H9 (cell line): ENCODE measurements around the gene FOXN4. TPM values are rescaled to one million over a fixed set of nuclear protein-coding genes. Genes with fewer than 3 reads are reported as not detected.

Source experiments
- DNase-seq: peaks from one replicate; pipeline ENCODE4 v3.0.0-alpha.2; 2017
- H2AFZ ChIP-seq: one replicate; pipeline ENCODE4 v1.6.1; 2013; ENCODE audit warnings: mild to moderate bottlenecking, low read length, control low read depth, moderate library complexity
- H2AK5ac ChIP-seq: 2 replicates; pipeline ENCODE4 v1.6.1; 2013; ENCODE audit warnings: low read length, control low read depth, mixed read lengths; ENCODE audit not compliant: insufficient read length
- H2BK120ac ChIP-seq: one replicate; pipeline ENCODE4 v1.6.1; 2013; ENCODE audit warnings: low read depth, mild to moderate bottlenecking, low read length, control low read depth, inconsistent platforms; ENCODE audit not compliant: poor library complexity, severe bottlenecking
- H2BK12ac ChIP-seq: 2 replicates; pipeline ENCODE4 v1.6.1; 2013; ENCODE audit warnings: low read length, control low read depth, mixed read lengths, low read depth; ENCODE audit not compliant: insufficient read length
- H2BK15ac ChIP-seq: 2 replicates; pipeline ENCODE4 v1.6.1; 2013; ENCODE audit warnings: low read depth, low read length, control low read depth
- H2BK20ac ChIP-seq: one replicate; pipeline ENCODE4 v1.6.1; 2013; ENCODE audit warnings: low read depth, mild to moderate bottlenecking, low read length, control low read depth, inconsistent platforms; ENCODE audit not compliant: poor library complexity, severe bottlenecking
- H2BK5ac ChIP-seq: 2 replicates; pipeline ENCODE4 v1.6.1; 2013; ENCODE audit warnings: low read length, control low read depth, mixed read lengths; ENCODE audit not compliant: insufficient read length
- H3K14ac ChIP-seq: 2 replicates; pipeline ENCODE4 v1.6.1; 2013; ENCODE audit warnings: low read length, control low read depth; ENCODE audit not compliant: insufficient read depth
- H3K18ac ChIP-seq: 2 replicates; pipeline ENCODE4 v1.6.1; 2013; ENCODE audit warnings: low read depth, mild to moderate bottlenecking, mixed read lengths, low read length, control low read depth; ENCODE audit not compliant: insufficient read length
- H3K23ac ChIP-seq: 2 replicates; pipeline ENCODE4 v1.6.1; 2013; ENCODE audit warnings: low read length, control low read depth, mixed read lengths, low read depth; ENCODE audit not compliant: insufficient read length
- H3K23me2 ChIP-seq: 2 replicates; pipeline ENCODE4 v1.6.1; 2013; ENCODE audit warnings: low read depth, mild to moderate bottlenecking, mixed read lengths, low read length, control low read depth; ENCODE audit not compliant: insufficient read length, poor library complexity, severe bottlenecking
- H3K27ac ChIP-seq: 2 replicates; pipeline ENCODE4 v1.5.1; 2013; ENCODE audit warnings: low read length, control low read depth, mixed read lengths, low read depth; ENCODE audit not compliant: insufficient read length
- H3K27me3 ChIP-seq: 2 replicates; pipeline ENCODE4 v1.6.1; 2013; ENCODE audit warnings: low read length, control low read depth, inconsistent platforms; ENCODE audit not compliant: insufficient read depth
- H3K4ac ChIP-seq: 2 replicates; pipeline ENCODE4 v1.6.1; 2013; ENCODE audit warnings: low read depth, mild to moderate bottlenecking, control low read depth, inconsistent platforms, low read length, moderate library complexity
- H3K4me1 ChIP-seq: 2 replicates; pipeline ENCODE4 v1.6.1; 2013; ENCODE audit warnings: low read length, control low read depth, inconsistent platforms; ENCODE audit not compliant: insufficient read depth
- H3K4me2 ChIP-seq: 2 replicates; pipeline ENCODE4 v1.6.1; 2013; ENCODE audit warnings: low read length, control low read depth, mixed read lengths; ENCODE audit not compliant: insufficient read length, insufficient read depth
- H3K56ac ChIP-seq: 2 replicates; pipeline ENCODE4 v1.6.1; 2013; ENCODE audit warnings: low read depth, mild to moderate bottlenecking, mixed read lengths, low read length, control low read depth; ENCODE audit not compliant: insufficient read length
- H3K79me1 ChIP-seq: 2 replicates; pipeline ENCODE4 v1.6.1; 2013; ENCODE audit warnings: low read depth, mild to moderate bottlenecking, moderate library complexity, low read length, control low read depth, inconsistent platforms; ENCODE audit not compliant: insufficient read depth, poor library complexity, severe bottlenecking
- H3K79me2 ChIP-seq: 2 replicates; pipeline ENCODE4 v1.6.1; 2013; ENCODE audit warnings: low read length, control low read depth, inconsistent platforms; ENCODE audit not compliant: insufficient read depth
- H3K9ac ChIP-seq: 2 replicates; pipeline ENCODE4 v1.6.1; 2013; ENCODE audit warnings: low read length, control low read depth, mixed read lengths; ENCODE audit not compliant: insufficient read length; ENCODE audit errors: extremely low read depth
- H3K9me3 ChIP-seq: one replicate; pipeline ENCODE4 v1.6.1; 2013; ENCODE audit warnings: low read depth, low read length, inconsistent platforms; ENCODE audit not compliant: control insufficient read depth
- H3T11ph ChIP-seq: one replicate; pipeline ENCODE4 v1.6.1; 2013; ENCODE audit warnings: mild to moderate bottlenecking, low read length, control low read depth, inconsistent platforms
- H4K20me1 ChIP-seq: one replicate; pipeline ENCODE4 v1.6.1; 2013; ENCODE audit not compliant: control insufficient read depth, insufficient read length, insufficient read depth
- H4K5ac ChIP-seq: 2 replicates; pipeline ENCODE4 v1.6.1; 2013; ENCODE audit warnings: low read depth, mild to moderate bottlenecking, mixed read lengths, low read length, control low read depth; ENCODE audit not compliant: insufficient read length
- H4K8ac ChIP-seq: replicated peaks from 2 replicates; pipeline ENCODE4 v1.6.1; 2013; ENCODE audit warnings: low read length, control low read depth, mixed read lengths, low read depth; ENCODE audit not compliant: insufficient read length
- H4K91ac ChIP-seq: 2 replicates; pipeline ENCODE4 v1.6.1; 2013; ENCODE audit warnings: low read depth, mild to moderate bottlenecking, moderate library complexity, mixed read lengths, low read length, control low read depth; ENCODE audit not compliant: insufficient read length
- H3K27ac Mint-ChIP-seq, 3 experiments: 2 replicates in 2 of 3; 3 replicates in 1 of 3; pipeline ENCODE4 v1.8.0; 2020 to 2021; ENCODE audit warnings: mixed read lengths in 3 of 3, mild to moderate bottlenecking in 1 of 3, moderate library complexity in 1 of 3
- H3K27me3 Mint-ChIP-seq: 2 replicates; pipeline ENCODE4 v1.8.0; 2021; ENCODE audit warnings: low read depth, mild to moderate bottlenecking, moderate library complexity, mixed read lengths
- H3K36me3 Mint-ChIP-seq, 3 experiments: 2 replicates in 2 of 3; 3 replicates in 1 of 3; pipeline ENCODE4 v1.8.0; 2020 to 2021; ENCODE audit warnings: low read depth in 3 of 3, mixed read lengths in 3 of 3; ENCODE audit not compliant: insufficient read depth in 1 of 3
- H3K4me1 Mint-ChIP-seq, 2 experiments: 2 replicates each; pipeline ENCODE4 v1.8.0; 2020; ENCODE audit warnings: mixed read lengths in 2 of 2
- H3K4me3 Mint-ChIP-seq, 2 experiments: 2 replicates in 1 of 2; 3 replicates in 1 of 2; pipeline ENCODE4 v1.8.0; 2020 to 2021; ENCODE audit warnings: mild to moderate bottlenecking in 2 of 2, mixed read lengths in 2 of 2, moderate library complexity in 1 of 2
- H3K9me3 Mint-ChIP-seq, 2 experiments: 2 replicates in 1 of 2; 3 replicates in 1 of 2; pipeline ENCODE4 v1.8.0; 2020; ENCODE audit warnings: mild to moderate bottlenecking in 2 of 2, mixed read lengths in 2 of 2, moderate library complexity in 1 of 2
- WGBS: extraction: QIAGEN DNeasy Blood & Tissue Kit; methylation state at CpG from one replicate; pipeline ENCODE4 v1.1.7; 2013; ENCODE audit warnings: missing lambda C conversion rate, low lambda C conversion rate, mixed read lengths; ENCODE audit not compliant: insufficient read length; ENCODE audit errors: extremely low coverage; 5-methylcytosine and 5-hydroxymethylcytosine counted together
- total RNA-seq: library from RNA; stranded (reverse); gene quantifications from 2 replicates; pipeline ENCODE4 v1.2.1, GENCODE V29; 2021
- TF ChIP-seq, protein P1 (sequence below): fragments of 200-600 bp; sonication (generic); conservative IDR thresholded peaks from 3 replicates; pipeline ENCODE4 v1.8.0; 2021; ENCODE audit warnings: antibody characterized with exemption, mild to moderate bottlenecking

The FOXN4 gene
- total RNA-seq, 1 experiment from 2014 or later = 0.39 TPM

DNA sequence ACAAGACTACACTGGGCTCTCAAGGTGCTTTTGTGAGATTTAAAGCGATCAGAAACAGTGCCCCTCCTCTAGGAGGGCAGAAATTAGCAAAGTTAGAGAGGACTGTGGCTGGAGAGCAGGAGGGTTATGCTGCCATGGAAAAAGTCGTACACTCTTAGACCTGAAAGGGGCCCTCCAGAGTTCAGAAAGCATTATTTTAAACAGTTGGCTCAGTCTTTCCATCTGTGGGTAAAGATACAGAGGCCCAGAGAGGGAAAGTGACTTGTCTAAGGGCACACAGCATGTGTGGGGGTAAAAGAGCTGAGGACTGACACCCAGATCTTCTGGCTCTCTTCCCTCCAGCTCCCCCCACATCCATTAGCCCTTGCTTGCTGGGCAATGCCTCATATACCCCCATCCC is 47.1 kb downstream of the FOXN4 start:
- Histone ChIP-seq H2BK15ac (no peak overlapping the region), H2BK120ac (no peak overlapping the region), H3T11ph (no peak overlapping the region), H2BK12ac (no peak overlapping the region), H3K4me2 (no peak overlapping the region), H3K79me1 (no peaks in the 10 kb centered on the region), H3K9ac (no peak overlapping the region), H3K23me2 (no peaks in the 10 kb centered on the region), H4K5ac (no peak overlapping the region), H4K8ac (no peak overlapping the region), H3K4ac (no peak overlapping the region), H3K56ac (no peak overlapping the region), H2BK5ac (no peak overlapping the region), H3K18ac (no peak overlapping the region), H3K27ac (no peak overlapping the region), H2BK20ac (no peak overlapping the region), H3K4me1 (no peaks in the 10 kb centered on the region; the same call in 1 of the 2 replicates), H3K23ac (no peak overlapping the region), H2AK5ac (no peak overlapping the region), H3K79me2 (no peaks in the 10 kb centered on the region), H3K9me3 (no peaks in the 10 kb centered on the region), H4K91ac (no peak overlapping the region), H4K20me1 (no peaks in the 10 kb centered on the region), H3K27me3 (no peaks in the 10 kb centered on the region), H2AFZ (no peak overlapping the region), H3K14ac (no peak overlapping the region)
- Mint-ChIP-seq H3K4me1 (peaks cover 8 to 19% of the 10 kb centered on the region in 2 experiments), H3K36me3 (peaks cover 0 to 12% (median 7%) of the 10 kb centered on the region in 3 experiments; a peak in 3 of 7 replicates), H3K4me3 (no peak overlapping the region), H3K27ac (no peak overlapping the region; a peak in 1 of 7 replicates), H3K9me3 (no peaks in the 10 kb centered on the region; a peak in 1 of 5 replicates), H3K27me3 (no peaks in the 10 kb centered on the region; the same call in 1 of the 2 replicates)
- no CpG with 5 or more reads among the region's 2 CpGs for WGBS
- TF ChIP-seq, protein P1, sequence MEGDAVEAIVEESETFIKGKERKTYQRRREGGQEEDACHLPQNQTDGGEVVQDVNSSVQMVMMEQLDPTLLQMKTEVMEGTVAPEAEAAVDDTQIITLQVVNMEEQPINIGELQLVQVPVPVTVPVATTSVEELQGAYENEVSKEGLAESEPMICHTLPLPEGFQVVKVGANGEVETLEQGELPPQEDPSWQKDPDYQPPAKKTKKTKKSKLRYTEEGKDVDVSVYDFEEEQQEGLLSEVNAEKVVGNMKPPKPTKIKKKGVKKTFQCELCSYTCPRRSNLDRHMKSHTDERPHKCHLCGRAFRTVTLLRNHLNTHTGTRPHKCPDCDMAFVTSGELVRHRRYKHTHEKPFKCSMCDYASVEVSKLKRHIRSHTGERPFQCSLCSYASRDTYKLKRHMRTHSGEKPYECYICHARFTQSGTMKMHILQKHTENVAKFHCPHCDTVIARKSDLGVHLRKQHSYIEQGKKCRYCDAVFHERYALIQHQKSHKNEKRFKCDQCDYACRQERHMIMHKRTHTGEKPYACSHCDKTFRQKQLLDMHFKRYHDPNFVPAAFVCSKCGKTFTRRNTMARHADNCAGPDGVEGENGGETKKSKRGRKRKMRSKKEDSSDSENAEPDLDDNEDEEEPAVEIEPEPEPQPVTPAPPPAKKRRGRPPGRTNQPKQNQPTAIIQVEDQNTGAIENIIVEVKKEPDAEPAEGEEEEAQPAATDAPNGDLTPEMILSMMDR = no peak
- no peak for DNase-seq
